ENCODE results near the gene FAM171A2.

Gene FAM171A2

DNA sequence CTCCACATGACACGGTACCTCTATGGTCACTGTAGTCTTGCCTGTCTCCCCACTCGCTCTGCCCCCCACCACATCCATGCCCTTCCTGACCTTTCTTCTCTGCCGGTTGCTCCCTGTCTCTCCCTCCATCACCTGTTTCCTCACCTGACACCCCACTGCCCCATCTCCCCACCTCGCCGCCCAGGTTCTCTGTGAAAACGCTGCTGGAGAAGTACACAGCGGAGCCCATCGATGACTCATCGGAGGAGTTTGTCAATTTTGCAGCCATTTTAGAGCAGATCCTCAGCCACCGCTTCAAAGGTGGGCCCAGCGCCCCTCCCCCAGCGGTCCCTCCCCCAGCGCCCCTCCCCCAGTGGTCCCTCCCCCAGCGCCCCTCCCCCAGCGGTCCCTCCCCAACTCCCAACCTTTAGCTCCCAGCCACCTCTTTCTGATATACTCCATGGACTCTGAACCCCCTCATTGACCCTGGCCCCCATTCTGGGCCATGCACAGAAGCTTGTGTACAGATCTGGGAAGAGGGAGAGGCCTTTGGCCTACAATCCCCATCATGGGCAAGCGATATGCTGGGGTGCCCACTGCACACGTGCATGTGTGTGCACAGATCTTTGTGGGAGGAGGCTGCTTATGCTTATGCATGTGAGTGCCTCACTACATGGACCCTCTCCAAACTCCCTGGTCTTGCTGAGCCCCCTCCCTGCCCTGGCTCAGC lies 51.1 kb downstream of the FAM171A2 start:
- Histone ChIP-seq H2BK120ac (ENCODE audit: low read depth, low read length) (no peak overlapping the region), H3K9me3 (ENCODE audit: control insufficient read depth, low read length) (no peaks in the 10 kb centered on the region), H3K4ac (ENCODE audit: low read depth in 1 of 2, low read length in 2 of 2) (no peak overlapping the region), H3K27ac (ENCODE audit: low read length, poor library complexity, severe bottlenecking) (no peak overlapping the region), H3K18ac (ENCODE audit: low read depth in 1 of 2, low read length in 2 of 2) (no peak overlapping the region), H3K4me2 (ENCODE audit: low read length, poor library complexity, severe bottlenecking) (no peak overlapping the region), H2BK5ac (ENCODE audit: low read depth, low read length, poor library complexity, severe bottlenecking) (no peak overlapping the region), H3K4me1 (ENCODE audit: control insufficient read depth, insufficient read depth, low read depth, low read length) (peaks cover 39% of the 10 kb centered on the region), H2BK12ac (ENCODE audit: low read length in 2 of 2) (no peak overlapping the region), H2AK5ac (ENCODE audit: low read length, severe bottlenecking) (no peak overlapping the region), H4K8ac (ENCODE audit: low read length) (no peak overlapping the region), H3K23ac (ENCODE audit: low read length in 2 of 2) (no peak overlapping the region), H3K79me1 (replicated peaks; ENCODE audit: low read length, poor library complexity, severe bottlenecking) (no peaks in the 10 kb centered on the region), H4K91ac (ENCODE audit: low read length) (no peak overlapping the region), H3K9ac (ENCODE audit: low read length) (no peak overlapping the region), H3K27me3 (ENCODE audit: control insufficient read depth in 1 of 2, insufficient read depth in 1 of 2, low read length in 2 of 2) (peaks cover 78 to 85% of the 10 kb centered on the region in 2 experiments), H2BK15ac (ENCODE audit: low read depth, poor library complexity, severe bottlenecking) (no peak overlapping the region), H3K4me3 (ENCODE audit: insufficient read depth in 1 of 2, low read depth in 1 of 2, low read length in 2 of 2) (peak overlapping the region in 1 of 2 experiments; percentile 27), H2AFZ (ENCODE audit: low read depth, low read length) (no peak overlapping the region), H3K14ac (ENCODE audit: low read length in 2 of 2) (no peak overlapping the region), H3K36me3 (ENCODE audit: control insufficient read depth in 1 of 2, insufficient read depth in 2 of 2, low read depth in 1 of 2, low read length in 2 of 2) (peaks cover 0 to 6% of the 10 kb centered on the region in 2 experiments)
- WGBS, result 78% methylated on average over 13 of the region's 17 CpGs
- DNase-seq, result no peak

DNA sequence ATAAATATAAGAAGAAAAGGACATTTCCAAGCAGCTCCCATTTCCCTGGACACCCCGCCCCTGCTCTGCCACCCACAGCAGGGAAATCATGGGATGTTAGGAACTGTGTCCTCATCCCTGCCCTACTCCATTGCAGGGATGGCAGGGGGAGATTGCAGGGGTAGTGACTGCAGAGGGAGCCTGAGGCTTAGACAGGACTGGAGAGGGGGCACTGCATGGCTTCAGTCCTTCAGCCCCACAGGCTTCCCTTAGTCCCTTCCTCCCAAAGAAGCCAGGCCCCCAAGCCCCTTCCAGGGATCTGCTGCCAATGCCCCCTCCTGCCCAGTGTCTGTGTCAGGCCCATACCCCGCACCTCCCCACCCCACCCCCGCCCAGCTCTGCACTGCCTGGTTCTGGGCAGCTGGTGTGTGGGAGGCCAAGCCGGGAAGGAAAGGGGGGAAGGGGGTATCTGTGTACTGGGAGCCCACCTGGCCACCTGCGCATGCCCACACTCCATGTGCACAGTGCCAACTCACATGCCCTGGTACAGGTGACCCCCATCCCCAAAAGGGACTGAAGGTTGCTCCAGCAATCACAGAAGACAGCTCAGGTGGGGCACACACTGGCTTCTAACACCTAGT lies 52.0 kb downstream of the FAM171A2 start:
- H3K4ac ChIP-seq (ENCODE audit: low read depth in 1 of 2, low read length in 2 of 2), result no peak overlapping the region
- no peak overlapping the region for H3K18ac ChIP-seq (ENCODE audit: low read depth in 1 of 2, low read length in 2 of 2)
- no peak overlapping the region for H4K8ac ChIP-seq (ENCODE audit: low read length)
- DNase-seq, result no peak
- no peak overlapping the region for H3K14ac ChIP-seq (ENCODE audit: low read length in 2 of 2)
- no peak overlapping the region for H3K4me3 ChIP-seq (ENCODE audit: insufficient read depth in 1 of 2, low read depth in 1 of 2, low read length in 2 of 2)
- H3K27ac ChIP-seq (ENCODE audit: low read length, poor library complexity, severe bottlenecking), result no peak overlapping the region
- H3K36me3 ChIP-seq (ENCODE audit: control insufficient read depth in 1 of 2, insufficient read depth in 2 of 2, low read depth in 1 of 2, low read length in 2 of 2), result peaks cover 0 to 6% of the 10 kb centered on the region in 2 experiments
- H3K79me1 ChIP-seq (replicated peaks; ENCODE audit: low read length, poor library complexity, severe bottlenecking), result no peaks in the 10 kb centered on the region
- H3K4me1 ChIP-seq (ENCODE audit: control insufficient read depth, insufficient read depth, low read depth, low read length), result peaks cover 41% of the 10 kb centered on the region
- no peak overlapping the region for H3K4me2 ChIP-seq (ENCODE audit: low read length, poor library complexity, severe bottlenecking)
- H2BK120ac ChIP-seq (ENCODE audit: low read depth, low read length), result no peak overlapping the region
- no peak overlapping the region for H2AFZ ChIP-seq (ENCODE audit: low read depth, low read length)
- 80% methylated on average over 1 of the region's 5 CpGs for WGBS
- no peak overlapping the region for H4K91ac ChIP-seq (ENCODE audit: low read length)
- no peak overlapping the region for H2AK5ac ChIP-seq (ENCODE audit: low read length, severe bottlenecking)
- H2BK12ac ChIP-seq (ENCODE audit: low read length in 2 of 2), result no peak overlapping the region
- no peak overlapping the region for H3K9ac ChIP-seq (ENCODE audit: low read length)
- no peak overlapping the region for H2BK15ac ChIP-seq (ENCODE audit: low read depth, poor library complexity, severe bottlenecking)
- H3K9me3 ChIP-seq (ENCODE audit: control insufficient read depth, low read length), result no peaks in the 10 kb centered on the region
- no peak overlapping the region for H3K23ac ChIP-seq (ENCODE audit: low read length in 2 of 2)
- peaks cover 78 to 85% of the 10 kb centered on the region in 2 experiments for H3K27me3 ChIP-seq (ENCODE audit: control insufficient read depth in 1 of 2, insufficient read depth in 1 of 2, low read length in 2 of 2)
- H2BK5ac ChIP-seq (ENCODE audit: low read depth, low read length, poor library complexity, severe bottlenecking), result no peak overlapping the region

DNA sequence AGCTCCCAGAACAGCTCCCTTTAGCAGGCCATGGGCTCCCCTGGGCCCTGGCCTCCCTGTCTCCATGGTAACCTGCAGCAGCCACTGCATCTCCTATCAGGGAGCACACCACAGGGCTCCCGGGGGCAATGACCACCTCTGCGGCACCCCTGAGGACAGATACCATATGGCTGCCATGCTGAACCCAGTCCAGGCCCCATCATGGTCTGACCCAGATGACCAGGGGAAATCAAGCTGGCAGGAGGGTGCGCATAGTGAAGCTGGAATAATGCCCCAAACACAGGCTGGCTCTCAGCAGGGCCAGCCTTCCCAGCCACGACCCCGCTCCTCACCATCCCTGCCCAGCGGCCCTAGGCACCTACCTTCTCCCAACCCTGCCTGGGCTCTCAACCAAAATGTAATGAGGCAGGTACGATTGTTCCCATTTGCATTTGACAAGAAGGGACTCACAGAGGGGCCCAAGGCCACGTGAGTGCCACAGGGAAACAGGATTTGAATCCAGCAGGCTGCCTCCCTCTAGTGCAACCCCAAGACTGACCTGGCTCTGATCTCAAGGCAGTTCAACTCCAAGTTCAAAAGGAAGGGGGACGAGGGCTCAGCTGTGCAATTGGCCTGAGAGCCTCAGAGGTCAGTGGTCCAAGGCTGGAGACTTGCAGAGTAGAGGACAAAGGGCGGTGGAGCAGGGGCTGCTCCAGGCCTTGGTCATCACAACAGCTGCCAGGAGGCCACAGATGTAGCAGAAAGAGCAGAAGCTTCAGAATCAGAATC lies 52.9 kb downstream of the FAM171A2 start:
- Histone ChIP-seq H3K4me2 (ENCODE audit: low read length, poor library complexity, severe bottlenecking) (no peak overlapping the region), H2BK15ac (ENCODE audit: low read depth, poor library complexity, severe bottlenecking) (no peak overlapping the region), H3K4ac (ENCODE audit: low read depth in 1 of 2, low read length in 2 of 2) (no peak overlapping the region), H2BK12ac (ENCODE audit: low read length in 2 of 2) (no peak overlapping the region), H2BK5ac (ENCODE audit: low read depth, low read length, poor library complexity, severe bottlenecking) (no peak overlapping the region), H3K23ac (ENCODE audit: low read length in 2 of 2) (no peak overlapping the region), H3K9me3 (ENCODE audit: control insufficient read depth, low read length) (no peaks in the 10 kb centered on the region), H3K27ac (ENCODE audit: low read length, poor library complexity, severe bottlenecking) (no peak overlapping the region), H3K4me1 (ENCODE audit: control insufficient read depth, insufficient read depth, low read depth, low read length) (peaks cover 33% of the 10 kb centered on the region), H4K8ac (ENCODE audit: low read length) (no peak overlapping the region), H3K36me3 (ENCODE audit: control insufficient read depth in 1 of 2, insufficient read depth in 2 of 2, low read depth in 1 of 2, low read length in 2 of 2) (peaks cover 0 to 6% of the 10 kb centered on the region in 2 experiments), H3K18ac (ENCODE audit: low read depth in 1 of 2, low read length in 2 of 2) (no peak overlapping the region), H2BK120ac (ENCODE audit: low read depth, low read length) (no peak overlapping the region), H2AFZ (ENCODE audit: low read depth, low read length) (no peak overlapping the region), H2AK5ac (ENCODE audit: low read length, severe bottlenecking) (no peak overlapping the region), H3K14ac (ENCODE audit: low read length in 2 of 2) (no peak overlapping the region), H3K79me1 (replicated peaks; ENCODE audit: low read length, poor library complexity, severe bottlenecking) (no peaks in the 10 kb centered on the region), H4K91ac (ENCODE audit: low read length) (no peak overlapping the region), H3K9ac (ENCODE audit: low read length) (no peak overlapping the region), H3K27me3 (ENCODE audit: control insufficient read depth in 1 of 2, insufficient read depth in 1 of 2, low read length in 2 of 2) (peaks cover 70 to 79% of the 10 kb centered on the region in 2 experiments), H3K4me3 (ENCODE audit: insufficient read depth in 1 of 2, low read depth in 1 of 2, low read length in 2 of 2) (no peak overlapping the region)
- WGBS, result 69% methylated on average over 10 of the region's 10 CpGs
- DNase-seq, result no peak

GRCh38 chr17:44310188-44310587 lies 53.5 kb downstream of the FAM171A2 start:
- no peak overlapping the region for H3K9ac ChIP-seq (ENCODE audit: low read length)
- H3K9me3 ChIP-seq (ENCODE audit: control insufficient read depth, low read length), result no peaks in the 10 kb centered on the region
- no peak overlapping the region for H4K8ac ChIP-seq (ENCODE audit: low read length)
- H2AK5ac ChIP-seq (ENCODE audit: low read length, severe bottlenecking), result no peak overlapping the region
- H2AFZ ChIP-seq (ENCODE audit: low read depth, low read length), result no peak overlapping the region
- peaks cover 28% of the 10 kb centered on the region for H3K4me1 ChIP-seq (ENCODE audit: control insufficient read depth, insufficient read depth, low read depth, low read length)
- H2BK12ac ChIP-seq (ENCODE audit: low read length in 2 of 2), result no peak overlapping the region
- H3K36me3 ChIP-seq (ENCODE audit: control insufficient read depth in 1 of 2, insufficient read depth in 2 of 2, low read depth in 1 of 2, low read length in 2 of 2), result peaks cover 0 to 6% of the 10 kb centered on the region in 2 experiments
- H4K91ac ChIP-seq (ENCODE audit: low read length), result no peak overlapping the region
- H2BK120ac ChIP-seq (ENCODE audit: low read depth, low read length), result no peak overlapping the region
- no peak overlapping the region for H3K23ac ChIP-seq (ENCODE audit: low read length in 2 of 2)
- H2BK5ac ChIP-seq (ENCODE audit: low read depth, low read length, poor library complexity, severe bottlenecking), result no peak overlapping the region
- H3K14ac ChIP-seq (ENCODE audit: low read length in 2 of 2), result no peak overlapping the region
- no peak overlapping the region for H3K4ac ChIP-seq (ENCODE audit: low read depth in 1 of 2, low read length in 2 of 2)
- H2BK15ac ChIP-seq (ENCODE audit: low read depth, poor library complexity, severe bottlenecking), result no peak overlapping the region
- H3K4me3 ChIP-seq (ENCODE audit: insufficient read depth in 1 of 2, low read depth in 1 of 2, low read length in 2 of 2), result no peak overlapping the region
- H3K18ac ChIP-seq (ENCODE audit: low read depth in 1 of 2, low read length in 2 of 2), result no peak overlapping the region
- no peaks in the 10 kb centered on the region for H3K79me1 ChIP-seq (replicated peaks; ENCODE audit: low read length, poor library complexity, severe bottlenecking)
- 85% methylated on average over 2 of the region's 2 CpGs for WGBS
- peaks cover 70 to 80% of the 10 kb centered on the region in 2 experiments for H3K27me3 ChIP-seq (ENCODE audit: control insufficient read depth in 1 of 2, insufficient read depth in 1 of 2, low read length in 2 of 2)
- H3K27ac ChIP-seq (ENCODE audit: low read length, poor library complexity, severe bottlenecking), result no peak overlapping the region
- no peak for DNase-seq
- H3K4me2 ChIP-seq (ENCODE audit: low read length, poor library complexity, severe bottlenecking), result no peak overlapping the region
